NOMO-1 treated with dmso at 0.1 percent for 144 hours (cell line): Measurements from ENCODE around the gene TTLL11.
"Not testable (repeated sequence)": the region's sequence is repeated elsewhere in the genome, so short reads cannot be mapped to it uniquely, and the experiment has no call there.

Experiments
- DNase-seq: peaks from one replicate; lab custom pipeline; 2025; ENCODE audit not compliant: unreplicated experiment; lab: John Stamatoyannopoulos, UW

Gene TTLL11

GRCh38 chr9:122011818-122012498, 81.2 kb downstream of the TTLL11 start:
- DNase-seq = no peak

DNA sequence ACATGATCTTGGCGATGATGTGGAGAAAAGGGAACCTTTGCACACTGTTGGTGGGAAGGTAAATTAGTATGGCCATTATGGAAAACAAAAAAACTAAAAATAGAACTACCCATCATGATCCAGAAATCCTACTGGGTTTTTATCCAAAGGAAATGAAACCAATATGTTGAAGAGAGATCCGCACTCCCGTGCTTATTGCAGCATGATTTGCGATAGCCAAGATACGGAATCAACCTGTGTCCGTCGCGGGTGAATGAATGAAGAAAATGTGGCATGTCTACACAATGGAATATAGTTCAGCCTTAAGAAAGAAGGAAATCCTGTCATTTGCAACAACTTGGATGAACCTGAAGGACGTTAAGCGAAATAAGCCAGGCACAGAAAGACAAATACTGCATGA, 84.5 kb downstream of the TTLL11 start:
- DNase-seq = no peak

- DNase-seq = no peak
Observed at GRCh38 chr9:122007837-122008236, 85.3 kb downstream of the TTLL11 start.

GRCh38 chr9:122005597-122005996, 87.5 kb downstream of the TTLL11 start:
- no peak for DNase-seq

DNA sequence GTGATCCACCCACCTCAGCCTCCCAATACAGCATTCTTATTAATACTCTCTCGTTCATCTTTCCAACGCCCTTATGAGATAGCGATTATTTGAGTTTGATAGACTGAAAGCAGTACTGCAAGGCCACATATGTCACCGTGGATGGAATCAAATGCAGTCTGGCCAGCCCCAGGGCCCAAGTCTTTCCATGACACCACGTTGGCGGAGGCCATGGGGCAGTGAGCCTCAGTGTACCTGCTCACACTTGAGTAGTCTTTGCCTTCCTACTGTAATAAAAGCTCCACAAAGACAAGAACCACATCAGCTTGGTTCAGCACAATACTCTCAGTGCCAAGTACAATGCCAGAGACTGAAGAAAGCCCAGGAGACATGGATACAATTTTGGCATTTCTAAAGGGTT, 88.5 kb downstream of the TTLL11 start:
- no peak for DNase-seq

GRCh38 chr9:122001491-122002201, 91.5 kb downstream of the TTLL11 start:
- no peak for DNase-seq

DNA sequence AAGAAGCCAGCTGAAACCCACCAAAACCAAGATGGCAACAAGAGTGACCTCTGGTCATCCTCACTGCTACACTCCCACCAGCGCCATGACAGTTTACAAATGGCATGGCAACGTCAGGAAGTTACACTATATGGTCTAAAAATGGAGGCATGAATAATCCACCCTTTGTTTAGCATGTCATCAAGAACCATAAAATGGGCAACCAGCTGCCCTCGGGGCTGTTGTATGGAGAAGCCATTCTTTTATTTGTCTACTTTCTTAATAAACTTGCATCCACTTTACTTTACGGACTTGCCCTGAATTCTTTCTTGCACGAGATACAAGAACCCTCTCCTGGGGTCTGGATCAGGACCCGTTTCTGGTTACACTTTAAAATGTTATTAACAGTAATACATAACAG, 92.6 kb downstream of the TTLL11 start:
- not testable (repeated sequence) for DNase-seq

GRCh38 chr9:121999556-121999955, 93.6 kb downstream of the TTLL11 start:
- no peak for DNase-seq

GRCh38 chr9:121998513-121999049, 94.5 kb downstream of the TTLL11 start:
- no peak for DNase-seq

DNA sequence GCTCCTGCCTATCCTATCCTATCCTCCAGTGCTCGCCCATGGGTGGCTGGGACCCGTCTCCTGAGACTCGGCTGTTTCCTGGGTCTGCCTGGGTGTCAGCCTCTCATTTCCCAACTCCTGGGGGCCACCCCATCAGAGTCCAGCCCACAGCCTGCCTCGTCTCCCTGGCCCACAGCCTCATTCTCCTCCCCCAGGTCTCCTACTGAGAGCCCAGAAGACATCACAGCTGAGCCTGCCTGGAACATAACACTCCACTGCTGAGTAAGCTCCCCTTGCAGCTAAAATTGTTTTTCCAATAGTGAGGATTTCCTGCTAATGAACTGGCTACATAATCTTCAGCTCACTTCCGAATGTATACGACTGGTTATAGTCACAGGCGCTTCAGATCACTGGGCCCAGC, 95.3 kb downstream of the TTLL11 start:
- no peak for DNase-seq

DNA sequence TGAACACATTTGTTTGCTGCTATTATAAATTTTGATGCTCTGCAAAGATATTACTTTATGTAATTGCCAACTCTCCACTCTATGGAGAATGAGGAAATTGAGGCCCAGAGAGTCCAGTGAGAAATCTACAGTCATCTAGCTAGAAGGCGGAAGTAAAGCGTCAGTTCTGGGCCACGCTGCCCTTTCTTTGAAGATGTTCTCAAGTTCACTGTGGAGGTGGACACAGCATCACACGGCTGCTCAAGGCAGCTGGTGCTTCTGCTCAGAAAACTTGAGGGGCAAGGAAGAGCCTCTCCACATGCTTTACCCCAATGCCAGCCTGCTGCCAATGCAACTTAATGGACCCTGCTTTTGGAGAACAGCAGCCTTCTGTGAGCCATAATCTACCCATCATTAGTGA, 96.3 kb downstream of the TTLL11 start:
- no peak for DNase-seq

DNA sequence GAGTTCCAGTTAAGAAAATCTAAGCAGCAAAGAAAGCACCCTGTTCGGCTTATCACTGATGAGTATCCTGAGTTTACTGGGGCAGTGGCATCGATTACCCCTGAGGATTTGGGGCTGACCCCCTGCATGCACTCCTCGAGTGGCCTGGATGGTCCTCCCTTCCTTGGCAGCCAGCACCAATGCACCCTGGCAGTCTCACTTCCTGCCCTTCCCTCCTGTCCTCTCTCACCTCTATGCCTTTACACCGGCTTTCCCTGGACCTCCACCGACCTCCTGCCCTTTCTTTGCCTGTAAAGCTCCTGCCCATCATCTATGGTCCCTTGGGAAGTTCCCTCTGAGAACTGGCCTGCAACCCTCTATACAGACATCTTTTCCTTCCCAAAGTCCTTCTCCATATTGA, 97.1 kb downstream of the TTLL11 start:
- no peak for DNase-seq

DNA sequence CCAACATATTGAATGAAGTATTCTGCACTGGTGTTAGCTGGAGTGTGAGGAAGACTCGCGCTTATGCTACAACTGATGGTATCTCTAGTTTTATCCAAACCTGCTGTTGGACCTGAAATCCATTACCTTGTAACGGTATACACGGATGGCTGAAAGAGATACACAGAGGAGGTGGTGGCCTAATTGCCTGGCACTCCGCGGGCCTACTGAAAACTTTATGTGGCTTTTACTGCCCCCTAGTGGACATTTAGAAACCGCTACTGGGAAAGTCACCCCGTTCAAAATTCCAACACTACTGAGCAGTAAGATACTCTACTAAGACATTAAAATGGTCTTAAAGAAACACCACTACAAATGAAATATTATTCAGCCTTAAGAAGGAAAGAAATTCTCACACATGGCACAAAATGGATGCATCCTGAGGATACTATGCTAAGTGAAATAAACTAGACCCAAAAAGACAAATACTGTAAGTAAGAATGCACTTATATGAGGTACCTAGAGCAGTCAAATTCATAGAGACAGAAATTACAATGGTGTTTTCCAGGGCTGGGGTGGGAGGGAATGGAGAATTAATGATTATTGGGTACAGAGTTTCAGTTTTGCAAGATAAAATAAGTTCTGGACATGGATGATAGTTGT, 100.4 kb downstream of the TTLL11 start:
- DNase-seq = no peak

- DNase-seq = no peak
Observed at GRCh38 chr9:121991307-121991661, 101.8 kb downstream of the TTLL11 start.

- no peak for DNase-seq
Observed at GRCh38 chr9:121990600-121991306, 102.4 kb downstream of the TTLL11 start.

DNA sequence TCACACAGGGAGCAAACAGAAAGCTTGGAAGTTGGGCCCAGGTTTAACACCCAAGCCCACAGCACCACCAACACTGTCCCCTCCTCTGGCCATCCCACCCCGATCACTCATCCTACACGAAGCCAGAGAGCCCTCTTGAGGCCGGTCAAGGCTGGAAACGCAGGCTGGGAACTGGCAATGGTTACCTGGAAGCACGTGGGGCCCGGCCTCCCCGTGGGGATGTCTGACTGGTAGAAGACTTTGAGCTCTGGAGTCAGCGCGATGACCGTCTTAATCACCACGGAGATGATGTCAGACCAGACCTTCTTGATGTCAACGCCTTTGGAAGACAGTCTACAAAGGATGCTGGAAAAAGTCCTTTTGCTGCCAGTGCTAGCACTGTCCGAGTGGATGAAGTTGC, 104.1 kb downstream of the TTLL11 start:
- DNase-seq = no peak

DNA sequence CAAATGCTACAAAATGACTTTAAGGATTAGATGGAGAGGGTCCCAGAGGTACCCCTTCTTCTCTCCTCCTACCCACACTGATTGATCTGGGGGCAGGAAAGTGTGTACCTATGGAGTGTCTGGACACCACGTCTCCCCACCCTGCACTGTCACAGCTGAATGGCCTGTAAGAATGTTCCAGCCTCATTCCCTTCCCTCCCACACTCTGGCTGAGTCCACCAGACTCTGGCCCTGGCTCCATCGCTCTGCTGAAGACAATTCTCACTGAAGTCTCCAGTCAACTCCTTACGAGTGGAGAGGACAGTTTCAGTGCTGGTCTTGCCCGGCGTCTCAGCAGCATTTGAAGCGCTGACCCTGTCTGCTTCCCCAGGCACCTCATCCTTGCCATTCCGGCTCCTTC, 105.8 kb downstream of the TTLL11 start:
- DNase-seq = no peak

DNA sequence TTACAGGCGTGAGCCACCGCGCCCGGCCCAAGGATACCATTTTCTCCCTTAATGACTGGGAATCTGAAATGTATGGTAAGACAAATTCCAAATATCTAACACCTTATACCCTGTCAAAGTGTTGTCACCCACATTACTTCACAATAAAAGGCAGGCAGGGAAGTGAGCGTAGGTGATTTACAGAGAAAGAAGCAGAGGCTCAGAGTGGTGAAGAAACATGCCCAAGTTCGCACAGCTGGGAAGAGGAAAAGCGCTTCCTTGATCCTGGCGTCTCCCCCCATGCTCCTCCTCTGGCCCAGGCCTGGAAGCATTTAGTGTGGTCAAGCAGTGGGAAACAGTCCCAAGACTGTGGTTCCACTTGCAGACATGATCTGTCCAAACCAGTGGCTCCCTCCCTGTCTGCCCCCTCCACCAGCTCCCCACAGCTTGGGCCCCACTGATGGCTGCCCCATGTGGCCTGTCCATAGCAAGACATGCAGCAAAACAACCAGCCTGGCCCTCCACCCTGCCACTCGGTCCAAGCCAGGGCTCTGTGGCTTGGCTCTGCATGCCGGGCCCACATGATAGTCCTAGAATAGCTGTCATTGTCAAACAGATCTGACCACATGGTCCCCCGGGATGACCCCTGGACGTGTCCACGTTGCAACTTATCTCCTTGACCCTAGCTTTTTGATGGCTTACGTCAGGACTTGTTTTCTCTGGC, 107.2 kb downstream of the TTLL11 start:
- DNase-seq = no peak

DNA sequence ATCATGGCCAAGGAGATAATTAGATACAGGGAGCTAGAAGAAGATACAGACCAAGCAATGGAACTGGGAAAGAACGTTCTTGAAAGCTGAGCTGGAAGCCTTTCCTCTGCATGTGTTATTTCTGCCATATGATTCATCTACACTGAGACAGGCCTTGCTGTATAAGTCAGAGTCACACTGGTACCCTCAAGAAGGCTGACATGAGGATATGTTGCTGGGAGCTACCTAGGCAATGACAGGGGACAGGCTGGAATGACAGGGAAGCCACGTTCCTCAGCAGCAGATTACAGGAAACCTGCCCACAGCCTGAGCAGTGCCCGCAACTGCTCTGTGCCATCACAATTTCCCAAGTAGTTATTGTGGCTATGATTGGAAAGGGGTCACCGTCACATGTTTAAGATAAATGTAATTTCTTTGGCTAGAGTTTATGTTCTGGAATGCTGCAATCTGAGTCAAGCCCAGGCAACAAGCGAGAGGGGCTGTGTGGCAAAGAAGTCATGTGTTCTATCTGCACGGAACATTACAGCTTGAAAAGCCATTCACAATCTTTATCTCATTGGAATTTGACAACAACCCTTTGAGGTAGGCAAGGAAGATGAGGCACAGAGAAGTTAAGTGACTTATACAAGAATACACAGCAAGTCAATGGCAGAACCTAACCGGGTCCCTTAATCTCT, 108.2 kb downstream of the TTLL11 start:
- no peak for DNase-seq

GRCh38 chr9:121983736-121984135, 109.4 kb downstream of the TTLL11 start:
- DNase-seq = no peak
